Measurements from ENCODE around the gene DHRS12.

Gene DHRS12

DNA sequence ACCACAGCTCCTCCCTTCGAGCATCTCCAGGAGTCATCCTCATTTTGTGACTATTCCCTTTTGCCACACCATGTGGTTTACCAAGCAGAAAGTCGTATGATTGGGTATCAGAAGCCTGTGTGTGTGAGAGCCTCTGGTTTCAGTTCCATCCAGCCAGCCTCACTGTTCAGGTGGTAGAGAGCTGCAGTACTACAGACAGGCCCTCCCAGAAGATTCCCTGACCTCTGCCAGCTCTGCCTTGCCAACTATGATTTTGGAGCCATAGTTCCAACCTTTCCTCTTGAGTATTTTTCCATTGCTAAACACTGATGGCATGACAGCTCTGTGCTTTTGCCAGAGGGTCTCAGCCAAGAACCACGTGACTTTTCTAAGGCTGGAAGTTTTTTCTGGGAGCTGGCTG, 82.5 kb downstream of the DHRS12 start:
- DNase-seq: no peak

DNA sequence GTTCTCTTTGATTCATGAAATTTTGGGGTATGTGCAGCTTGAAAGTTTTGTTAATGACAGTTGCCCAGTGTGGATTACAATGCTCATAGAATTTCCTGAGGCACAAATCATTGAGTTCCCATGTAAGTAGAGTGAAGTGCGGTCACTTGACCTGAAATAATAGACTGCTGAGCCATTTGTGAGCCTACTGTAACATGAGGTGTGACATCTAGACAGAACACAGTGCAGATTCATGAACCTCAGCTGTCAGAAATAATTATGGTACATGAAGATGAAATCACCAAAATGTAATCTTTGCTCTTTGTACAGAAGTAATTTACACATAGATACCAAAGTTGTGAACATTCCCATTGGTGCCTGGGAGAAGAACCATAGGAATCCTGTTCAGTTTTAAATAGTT, 84.6 kb downstream of the DHRS12 start:
- DNase-seq: no peak

All from activated CD4-positive, alpha-beta T cell treated with anti-CD3 and anti-CD28 coated beads, Interleukin-2, amount 50 U/mL, for 16 hours (primary cell).